SKM-1 (cell line): ENCODE data around the gene SLC9A4.

Experiments
- DNase-seq: peaks from one replicate; lab custom pipeline; 2025; ENCODE audit not compliant: unreplicated experiment; lab: John Stamatoyannopoulos, UW

Gene SLC9A4

DNA sequence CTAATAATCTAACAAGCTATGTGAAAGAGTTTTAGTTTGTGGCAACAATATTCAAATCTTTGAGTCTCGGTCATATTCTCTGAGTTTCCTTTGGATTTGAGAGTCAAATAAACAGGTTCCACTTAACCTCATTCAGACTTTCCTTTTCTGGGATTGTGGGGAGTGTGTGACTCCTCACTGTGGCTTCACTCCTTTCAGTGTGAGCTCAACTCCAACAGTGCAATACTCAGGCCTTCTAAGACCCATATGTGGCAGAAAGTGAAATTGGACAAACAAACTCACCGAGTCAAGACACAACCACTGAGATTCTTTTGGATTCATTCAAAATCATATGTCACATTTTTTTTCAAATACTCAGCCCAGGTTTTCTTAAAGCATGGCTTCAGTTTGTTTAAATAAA lies 25.4 kb downstream of the SLC9A4 start:
- DNase-seq, result no peak

DNA sequence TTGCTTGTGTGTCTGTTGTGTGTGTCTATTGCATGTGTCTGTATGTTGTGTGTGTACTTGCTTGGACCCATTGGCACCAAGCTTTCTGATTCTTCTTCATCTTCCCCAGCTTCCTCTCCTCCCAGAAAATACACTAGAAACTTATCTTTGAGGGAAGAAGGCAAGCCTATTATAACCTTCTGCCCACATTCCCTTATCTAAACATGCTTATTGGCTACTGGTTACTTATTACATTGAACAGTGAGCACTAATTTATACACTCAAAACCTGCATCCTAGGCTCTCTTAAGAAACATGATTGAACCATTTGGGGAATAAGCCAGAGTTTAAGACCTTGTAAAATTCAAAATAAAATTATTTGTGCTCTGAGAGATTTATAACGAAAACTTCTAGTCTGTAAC lies 26.5 kb downstream of the SLC9A4 start:
- DNase-seq, result no peak

- no peak for DNase-seq
Measured at GRCh38 chr2:102502576-102502975, 29.6 kb downstream of the SLC9A4 start.

- DNase-seq, result no peak
Measured at GRCh38 chr2:102504833-102505232, 31.8 kb downstream of the SLC9A4 start.

GRCh38 chr2:102505290-102505689 lies 32.3 kb downstream of the SLC9A4 start:
- no peak for DNase-seq

GRCh38 chr2:102506743-102507142 lies 33.7 kb downstream of the SLC9A4 start:
- DNase-seq, result no peak

DNA sequence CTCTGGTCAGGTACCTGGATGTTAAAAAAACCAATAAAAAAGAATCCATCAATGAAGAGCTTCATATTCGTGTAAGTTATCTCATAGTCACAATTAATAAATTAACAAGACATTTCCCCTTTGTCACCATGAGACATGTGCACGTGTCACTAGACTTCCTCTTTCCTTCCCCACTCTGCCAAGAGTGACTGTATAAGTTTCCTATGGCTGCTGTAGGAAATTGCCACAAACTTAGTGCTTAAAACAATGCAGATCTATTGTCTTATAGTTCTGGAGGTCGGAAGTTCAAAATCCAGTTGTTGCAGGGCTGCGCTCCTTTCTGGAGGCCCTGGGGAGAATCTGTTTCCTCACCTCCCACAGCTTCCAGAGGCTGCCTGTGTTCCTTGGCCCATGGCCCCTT lies 35.8 kb downstream of the SLC9A4 start:
- no peak for DNase-seq

DNA sequence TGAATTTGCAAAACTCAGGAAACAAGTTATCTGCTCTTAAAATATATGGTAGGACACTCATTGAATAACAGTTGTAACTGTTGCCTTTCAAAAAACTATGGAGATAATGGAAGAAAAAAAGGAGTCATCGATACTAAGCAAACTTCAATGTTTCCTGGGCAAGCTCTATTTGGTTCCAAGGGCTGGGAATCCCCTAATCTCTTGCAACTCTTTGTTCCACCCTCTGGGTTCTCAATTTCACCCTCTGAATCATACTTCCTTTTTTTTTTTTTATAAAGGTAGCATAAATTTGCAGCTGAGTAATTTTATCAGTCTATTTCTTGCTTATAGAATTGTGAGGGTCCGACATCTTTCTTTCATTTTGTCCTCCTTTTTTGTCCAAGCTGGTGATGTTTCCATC lies 36.7 kb downstream of the SLC9A4 start:
- no peak for DNase-seq

- DNase-seq, result no peak
Measured at GRCh38 chr2:102510791-102511575, 38.0 kb downstream of the SLC9A4 start.

GRCh38 chr2:102512161-102512560 lies 39.1 kb downstream of the SLC9A4 start:
- DNase-seq, result no peak

GRCh38 chr2:102513355-102513939 lies 40.4 kb downstream of the SLC9A4 start:
- no peak for DNase-seq

DNA sequence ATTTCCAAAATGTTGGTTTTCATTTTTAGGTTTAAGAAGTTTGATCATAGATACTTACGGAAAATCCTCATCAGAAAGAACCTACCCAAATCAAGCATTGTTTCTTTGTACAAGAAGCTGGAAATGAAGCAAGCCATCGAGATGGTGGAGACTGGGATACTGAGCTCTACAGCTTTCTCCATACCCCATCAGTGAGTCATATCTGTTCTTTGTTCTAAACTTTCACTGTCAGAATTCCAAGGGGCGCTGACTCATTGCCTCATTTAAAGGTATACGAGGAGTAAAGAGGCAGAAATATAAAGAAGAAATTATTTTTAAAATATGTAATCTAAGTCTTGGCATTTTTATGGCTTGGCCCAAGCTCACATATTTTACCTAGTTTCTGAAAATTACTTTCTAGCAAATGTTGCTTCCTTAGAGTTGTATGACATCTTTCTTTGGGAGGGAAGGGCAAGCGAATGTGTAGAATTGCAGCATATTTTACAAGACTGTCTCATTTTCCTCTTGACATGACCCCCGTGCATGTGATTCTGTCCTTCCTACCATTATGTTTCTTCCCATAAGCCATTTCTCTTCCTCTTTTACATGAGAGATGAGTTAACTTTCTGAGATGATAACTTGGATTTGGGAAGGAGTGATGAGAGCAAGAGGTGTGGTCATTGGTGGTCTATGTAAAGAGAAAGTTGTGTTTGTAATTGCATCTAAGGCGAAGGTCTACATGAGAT lies 41.2 kb downstream of the SLC9A4 start:
- DNase-seq, result no peak

GRCh38 chr2:102515851-102516250 lies 42.8 kb downstream of the SLC9A4 start:
- no peak for DNase-seq

GRCh38 chr2:102518170-102518569 lies 45.1 kb downstream of the SLC9A4 start:
- no peak for DNase-seq

- no peak for DNase-seq
Measured at GRCh38 chr2:102520009-102520408, 47.0 kb downstream of the SLC9A4 start.

DNA sequence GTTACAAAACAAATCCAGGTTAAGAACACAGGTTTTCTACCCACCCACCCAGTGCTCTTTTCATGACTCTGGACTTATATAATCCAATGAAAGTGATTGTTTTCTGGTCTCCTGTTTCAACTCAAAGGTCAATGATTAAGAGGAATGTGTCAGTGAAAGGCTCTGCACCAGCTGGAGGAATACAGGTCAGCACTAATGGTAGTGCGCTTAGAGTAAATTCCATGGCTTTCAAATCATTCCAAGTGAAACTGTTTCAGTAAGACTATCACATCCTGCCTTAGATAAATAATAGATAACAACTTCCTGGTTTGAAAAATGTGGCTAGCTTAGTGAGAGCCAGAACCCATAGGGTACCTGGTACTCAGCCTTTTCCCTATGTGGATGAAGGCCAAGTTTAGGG lies 47.8 kb downstream of the SLC9A4 start:
- DNase-seq, result no peak

DNA sequence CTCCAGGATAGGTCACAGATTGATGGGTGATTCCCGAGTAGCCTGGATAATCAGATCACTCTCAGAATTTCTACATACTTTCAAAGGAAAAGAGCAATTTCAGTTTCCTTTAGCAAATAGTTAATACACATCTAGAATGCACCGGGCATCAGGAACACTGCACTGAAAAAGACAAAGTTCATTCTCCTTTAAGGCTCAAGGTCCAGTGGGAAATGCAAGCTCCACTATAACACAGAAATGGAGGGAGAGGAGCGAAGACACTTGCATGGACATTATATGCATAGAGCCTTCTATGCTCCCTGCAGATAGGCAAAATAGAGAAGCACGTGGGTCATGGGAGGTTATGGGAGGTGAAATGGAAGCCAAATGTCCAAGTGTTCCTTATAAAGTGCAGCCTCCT lies 49.1 kb downstream of the SLC9A4 start:
- DNase-seq, result no peak

- DNase-seq, result no peak
Measured at GRCh38 chr2:102522890-102523289, 49.9 kb downstream of the SLC9A4 start.

DNA sequence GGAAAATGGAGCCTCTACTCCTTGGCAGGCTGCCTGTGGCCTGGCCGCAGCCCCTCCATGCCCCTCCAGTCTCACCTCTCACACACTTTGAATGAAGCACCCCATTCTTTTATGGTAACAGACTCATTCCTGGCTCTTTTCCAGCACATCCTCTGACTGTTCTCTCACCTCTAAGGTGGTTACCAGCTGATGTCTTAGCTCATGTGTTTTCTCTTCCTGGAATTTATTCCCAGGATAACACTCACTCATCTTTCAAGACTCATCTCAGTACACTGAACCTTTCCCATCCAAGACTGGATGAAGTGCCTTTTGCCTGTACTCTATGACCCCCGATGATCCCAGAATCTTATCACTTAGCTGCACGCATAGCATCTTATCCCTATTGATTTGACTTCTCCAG lies 50.6 kb downstream of the SLC9A4 start:
- no peak for DNase-seq

DNA sequence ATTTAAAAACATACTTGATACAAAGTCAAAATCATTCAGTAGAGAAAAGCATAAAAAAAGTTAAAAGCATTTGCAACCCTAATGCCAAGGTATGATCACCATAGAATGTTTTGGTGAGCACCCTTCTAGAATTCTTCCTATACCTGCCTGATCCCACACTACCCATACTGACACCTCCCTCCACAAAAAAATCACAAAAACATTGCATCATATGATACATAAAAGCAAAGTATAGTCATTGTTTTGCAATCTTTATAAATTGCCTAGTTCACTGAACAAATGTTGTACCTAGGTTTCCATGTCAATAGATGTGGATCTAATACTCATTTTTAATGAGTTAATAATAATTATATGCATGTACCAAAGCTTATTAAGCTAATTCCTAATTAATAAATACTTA lies 54.1 kb downstream of the SLC9A4 start:
- no peak for DNase-seq

GRCh38 chr2:102538491-102538890 lies 65.5 kb downstream of the SLC9A4 start:
- DNase-seq, result no peak

DNA sequence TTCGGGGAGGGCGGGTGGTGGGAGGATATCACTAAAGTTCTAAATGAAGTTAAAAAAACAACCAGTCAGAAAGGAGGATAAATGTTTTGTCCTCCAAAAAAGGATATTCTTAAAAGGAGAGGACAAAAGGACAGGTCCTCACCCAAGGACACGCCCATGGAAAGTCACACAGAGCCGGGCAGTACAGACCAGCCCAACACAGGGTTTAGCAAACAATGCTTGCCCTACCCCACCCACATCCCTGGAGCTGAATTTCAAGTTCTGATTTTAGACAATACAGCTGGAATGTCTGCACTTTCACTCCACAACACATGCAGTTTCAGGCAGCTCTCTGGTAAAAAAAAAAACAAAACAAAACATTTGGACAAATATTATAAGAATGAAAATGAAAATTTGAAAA lies 67.9 kb downstream of the SLC9A4 start:
- DNase-seq, result no peak
